Measurements from ENCODE around the gene ENPP4.
"Not testable (repeated sequence)": the region's sequence is repeated elsewhere in the genome, so short reads cannot be mapped to it uniquely, and the experiment has no call there.

GRCh38 chr6:46119679-46120078 lies 10.1 kb upstream of the ENPP4 start:
- not testable (repeated sequence) for TF ChIP-seq POLR2A, CTCF (IDR thresholded peaks at IDR 0.05)

All from adrenal gland (tissue), 5 donors.